MM.1S (cell line): ENCODE data around the gene AICDA.

ENCODE experiments used
- EZH2 ChIP-seq: fragments of 300-600 bp; sonication (generic); optimal IDR thresholded peaks from 2 replicates; pipeline ENCODE3; 2017; ENCODE audit warnings: low read depth, mild to moderate bottlenecking, antibody characterized with exemption, low read length, mixed read lengths
- EZH2phosphoT487 ChIP-seq: fragments of 300-600 bp; sonication (generic); IDR thresholded peaks from 2 replicates; pipeline ENCODE4 v1.6.1; 2018; ENCODE audit warnings: antibody characterized with exemption, low read length
- TF ChIP-seq, protein P1 (sequence below): fragments of 300-600 bp; sonication (generic); IDR thresholded peaks from 2 replicates; pipeline ENCODE4 v1.5.1; 2016; ENCODE audit warnings: antibody characterized with exemption, low read length, mixed read lengths

- TF ChIP-seq, protein P1, sequence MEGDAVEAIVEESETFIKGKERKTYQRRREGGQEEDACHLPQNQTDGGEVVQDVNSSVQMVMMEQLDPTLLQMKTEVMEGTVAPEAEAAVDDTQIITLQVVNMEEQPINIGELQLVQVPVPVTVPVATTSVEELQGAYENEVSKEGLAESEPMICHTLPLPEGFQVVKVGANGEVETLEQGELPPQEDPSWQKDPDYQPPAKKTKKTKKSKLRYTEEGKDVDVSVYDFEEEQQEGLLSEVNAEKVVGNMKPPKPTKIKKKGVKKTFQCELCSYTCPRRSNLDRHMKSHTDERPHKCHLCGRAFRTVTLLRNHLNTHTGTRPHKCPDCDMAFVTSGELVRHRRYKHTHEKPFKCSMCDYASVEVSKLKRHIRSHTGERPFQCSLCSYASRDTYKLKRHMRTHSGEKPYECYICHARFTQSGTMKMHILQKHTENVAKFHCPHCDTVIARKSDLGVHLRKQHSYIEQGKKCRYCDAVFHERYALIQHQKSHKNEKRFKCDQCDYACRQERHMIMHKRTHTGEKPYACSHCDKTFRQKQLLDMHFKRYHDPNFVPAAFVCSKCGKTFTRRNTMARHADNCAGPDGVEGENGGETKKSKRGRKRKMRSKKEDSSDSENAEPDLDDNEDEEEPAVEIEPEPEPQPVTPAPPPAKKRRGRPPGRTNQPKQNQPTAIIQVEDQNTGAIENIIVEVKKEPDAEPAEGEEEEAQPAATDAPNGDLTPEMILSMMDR, result no peak
- no peak for TF ChIP-seq EZH2
- no peak for TF ChIP-seq EZH2phosphoT487
Measured at GRCh38 chr12:8629486-8630033, 16.9 kb upstream of the AICDA start.
